Effector CD4-positive, alpha-beta T cell (primary cell): ENCODE data around the gene CSH1.

Source experiments
- DNase-seq: peaks from one replicate; pipeline ENCODE4 v3.0.0-alpha.2; 2020

The CSH1 gene

GRCh38 chr17:63855185-63855584 is 41.2 kb downstream of the CSH1 start:
- DNase-seq, result no peak

GRCh38 chr17:63854709-63855108 is 41.7 kb downstream of the CSH1 start:
- DNase-seq, result no peak

GRCh38 chr17:63853260-63853659 is 43.1 kb downstream of the CSH1 start:
- no peak for DNase-seq

- DNase-seq, result no peak
These were observed 46.0 kb downstream of the CSH1 start for GRCh38 chr17:63850401-63850800.

GRCh38 chr17:63848834-63849689 is 47.3 kb downstream of the CSH1 start:
- DNase-seq, result peak; percentile 92

- DNase-seq, result no peak
These were observed 48.7 kb downstream of the CSH1 start for GRCh38 chr17:63847525-63848249.

GRCh38 chr17:63845509-63845908 is 50.9 kb downstream of the CSH1 start:
- DNase-seq, result no peak
